ENCODE results near the gene LUZP1.

LUZP1 gene

GRCh38 chr1:23114424-23115079, 54.1 kb downstream of the LUZP1 start:
- no peak for DNase-seq

- no peak for DNase-seq
These were observed 56.8 kb downstream of the LUZP1 start for GRCh38 chr1:23111600-23112535.

- DNase-seq, result no peak
These were observed 58.3 kb downstream of the LUZP1 start for GRCh38 chr1:23110391-23110790.

GRCh38 chr1:23108918-23109533, 59.6 kb downstream of the LUZP1 start:
- DNase-seq, result no peak

GRCh38 chr1:23103001-23103889, 65.4 kb downstream of the LUZP1 start:
- no peak for DNase-seq

GRCh38 chr1:23102289-23102688, 66.4 kb downstream of the LUZP1 start:
- DNase-seq, result no peak

- no peak for DNase-seq
These were observed 66.8 kb downstream of the LUZP1 start for GRCh38 chr1:23101887-23102286.

GRCh38 chr1:23101101-23101827, 67.4 kb downstream of the LUZP1 start:
- DNase-seq, result no peak

GRCh38 chr1:23100074-23100748, 68.4 kb downstream of the LUZP1 start:
- DNase-seq, result no peak

GRCh38 chr1:23099171-23099536, 69.5 kb downstream of the LUZP1 start:
- DNase-seq, result no peak

- peak; percentile 54 for DNase-seq
These were observed 70.0 kb downstream of the LUZP1 start for GRCh38 chr1:23098463-23099170.

GRCh38 chr1:23097316-23097715, 71.3 kb downstream of the LUZP1 start:
- DNase-seq, result no peak

- DNase-seq, result no peak
These were observed 76.2 kb downstream of the LUZP1 start for GRCh38 chr1:23092447-23092846.

- DNase-seq, result no peak
These were observed 77.1 kb downstream of the LUZP1 start for GRCh38 chr1:23091545-23091944.

GRCh38 chr1:23090056-23090455, 78.6 kb downstream of the LUZP1 start:
- DNase-seq, result no peak

GRCh38 chr1:23088027-23088426, 80.6 kb downstream of the LUZP1 start:
- DNase-seq, result no peak

- DNase-seq, result no peak
These were observed 83.0 kb downstream of the LUZP1 start for GRCh38 chr1:23085696-23086095.

GRCh38 chr1:23084880-23085279, 83.8 kb downstream of the LUZP1 start:
- no peak for DNase-seq

- DNase-seq, result no peak
These were observed 84.8 kb downstream of the LUZP1 start for GRCh38 chr1:23083714-23084480.

- no peak for DNase-seq
These were observed 87.3 kb downstream of the LUZP1 start for GRCh38 chr1:23081376-23081775.
